Esophagus (tissue), 2 donors: ENCODE data around the gene LMBR1L. TPM values are rescaled to one million over a fixed set of nuclear protein-coding genes. Genes with fewer than 3 reads are reported as not detected.

Source experiments
- H3K27ac ChIP-seq, 2 donors: one replicate each; pipeline ENCODE4 v1.5.1; 2013; ENCODE audit warnings: low read depth in 2 of 2, mild to moderate bottlenecking in 2 of 2, inconsistent platforms in 1 of 2, low read length in 1 of 2, moderate library complexity in 1 of 2
- H3K27me3 ChIP-seq, 2 donors: one replicate each; pipeline ENCODE4 v1.6.1; 2013; ENCODE audit warnings: low read length in 2 of 2, control low read depth in 1 of 2, mild to moderate bottlenecking in 1 of 2; ENCODE audit not compliant: insufficient read depth in 2 of 2, control insufficient read depth in 1 of 2
- H3K36me3 ChIP-seq, 2 donors: one replicate each; pipeline ENCODE4 v1.6.1; 2013; ENCODE audit warnings: low read length in 1 of 2; ENCODE audit not compliant: control insufficient read depth in 2 of 2, insufficient read depth in 2 of 2
- H3K4me1 ChIP-seq, 2 donors: one replicate each; pipeline ENCODE4 v1.6.1; 2013; ENCODE audit warnings: low read length in 1 of 2; ENCODE audit not compliant: control insufficient read depth in 2 of 2, insufficient read depth in 2 of 2
- H3K4me3 ChIP-seq, 2 donors: one replicate each; pipeline ENCODE4 v1.5.1; 2013; ENCODE audit warnings: low read length in 2 of 2, mild to moderate bottlenecking in 2 of 2, low read depth in 1 of 2, moderate library complexity in 1 of 2
- H3K9me3 ChIP-seq, 2 donors: one replicate each; pipeline ENCODE4 v1.6.1; 2013; ENCODE audit warnings: mild to moderate bottlenecking in 2 of 2, low read depth in 1 of 2, low read length in 1 of 2, moderate library complexity in 1 of 2; ENCODE audit not compliant: control insufficient read depth in 2 of 2, insufficient read depth in 1 of 2
- WGBS, 2 donors: extraction: QIAGEN DNeasy Blood & Tissue Kit; methylation state at CpG; one replicate each; pipeline ENCODE4 v1.1.7; 2013; 5-methylcytosine and 5-hydroxymethylcytosine counted together
- polyA plus RNA-seq, 2 donors: library from polyadenylated mRNA; stranded (reverse); fragments of 200-250 nt; gene quantifications; one replicate each; pipeline ENCODE4 v1.2.3, GENCODE V29; 2013
- donor health status: healthy with polysubstance abuse.
- donor health status: Bipolar disorder and iron deficiency.

LMBR1L gene
- polyA plus RNA-seq, 2 donors: 28.3 to 36.2 TPM

DNA sequence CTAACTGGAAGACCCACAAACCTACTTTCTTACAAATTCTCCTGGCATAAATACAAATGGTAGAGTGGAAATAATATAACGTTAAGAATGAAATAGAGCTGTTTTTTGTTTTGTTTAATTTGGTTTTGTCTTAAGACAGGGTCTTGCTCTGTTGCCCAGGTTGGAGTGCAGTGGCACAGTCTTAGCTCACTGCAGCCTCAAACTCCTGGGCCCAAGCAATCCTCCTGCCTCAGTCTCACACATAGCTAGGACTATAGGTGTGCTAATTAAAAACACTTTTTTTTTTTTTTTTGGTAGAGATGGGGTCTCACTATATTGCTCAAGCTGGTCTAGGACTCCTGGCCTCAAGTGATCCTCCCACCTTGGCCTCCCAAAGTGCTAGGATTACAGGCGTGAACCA is 11.9 kb downstream of the LMBR1L start:
- H3K4me1 ChIP-seq: peaks cover 2 to 6% of the 10 kb centered on the region in 2 donors
- peaks cover 26 to 36% of the 10 kb centered on the region in 2 donors for H3K36me3 ChIP-seq
- peaks cover 0 to 11% of the 10 kb centered on the region in 2 donors for H3K27me3 ChIP-seq
- 89 to 90% methylated on average over 2 of the region's 2 CpGs for WGBS, 2 donors
- peaks cover 0 to 2% of the 10 kb centered on the region in 2 donors for H3K9me3 ChIP-seq
- H3K27ac ChIP-seq: no peak overlapping the region
- H3K4me3 ChIP-seq: no peak overlapping the region

DNA sequence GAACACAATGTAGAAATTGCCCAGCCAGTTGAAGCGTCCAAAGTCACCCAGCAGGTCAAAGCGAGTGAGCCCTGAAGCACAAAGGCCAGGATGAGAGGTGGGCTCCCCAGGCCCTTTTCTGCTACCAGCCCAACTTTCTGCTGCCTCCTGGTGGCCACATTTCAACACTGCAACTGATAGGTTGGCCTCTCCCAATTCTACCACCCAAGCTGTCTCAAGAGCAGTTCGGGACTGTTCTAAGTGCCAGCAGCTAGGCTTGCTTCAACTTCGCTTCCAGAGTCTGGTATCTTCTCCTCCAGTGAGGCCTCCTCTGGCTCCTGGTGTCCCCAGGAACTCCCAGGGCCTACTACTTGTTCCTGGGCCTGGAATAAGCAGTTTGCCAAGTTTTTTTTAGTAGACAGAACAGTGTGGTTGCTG is 12.6 kb downstream of the LMBR1L start:
- H3K27ac ChIP-seq: no peak overlapping the region
- H3K4me1 ChIP-seq: peaks cover 2 to 6% of the 10 kb centered on the region in 2 donors
- peaks cover 0 to 2% of the 10 kb centered on the region in 2 donors for H3K9me3 ChIP-seq
- H3K4me3 ChIP-seq: no peak overlapping the region
- peaks cover 0 to 11% of the 10 kb centered on the region in 2 donors for H3K27me3 ChIP-seq
- H3K36me3 ChIP-seq: peaks cover 25 to 31% of the 10 kb centered on the region in 2 donors
- 57 to 65% methylated on average over 4 of the region's 4 CpGs for WGBS, 2 donors

DNA sequence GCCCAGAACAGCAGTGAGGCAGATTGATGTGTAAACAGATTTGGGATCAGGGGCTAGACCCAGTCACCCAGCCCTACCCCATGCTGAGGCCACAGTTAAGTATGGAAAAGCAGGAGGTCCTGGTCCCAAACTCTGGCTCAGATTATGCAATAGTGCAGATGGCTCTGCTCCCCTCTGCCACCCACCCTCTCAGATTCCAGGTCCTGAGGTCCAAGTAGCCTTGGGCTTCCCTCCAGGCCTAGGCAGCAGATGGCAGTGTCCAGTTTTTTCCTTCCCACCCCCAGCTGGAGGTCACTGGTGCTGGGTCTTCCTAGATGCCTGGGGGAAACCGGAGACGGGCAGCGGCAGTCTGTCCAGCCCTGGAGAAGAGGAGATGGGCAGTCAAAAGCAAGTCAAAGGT is 13.3 kb downstream of the LMBR1L start:
- peaks cover 2 to 6% of the 10 kb centered on the region in 2 donors for H3K4me1 ChIP-seq
- H3K27ac ChIP-seq: no peak overlapping the region
- H3K9me3 ChIP-seq: peaks cover 0 to 2% of the 10 kb centered on the region in 2 donors
- 84 to 85% methylated on average over 3 of the region's 3 CpGs for WGBS, 2 donors
- H3K27me3 ChIP-seq: peaks cover 0 to 11% of the 10 kb centered on the region in 2 donors
- H3K4me3 ChIP-seq: no peak overlapping the region
- peaks cover 18 to 25% of the 10 kb centered on the region in 2 donors for H3K36me3 ChIP-seq

DNA sequence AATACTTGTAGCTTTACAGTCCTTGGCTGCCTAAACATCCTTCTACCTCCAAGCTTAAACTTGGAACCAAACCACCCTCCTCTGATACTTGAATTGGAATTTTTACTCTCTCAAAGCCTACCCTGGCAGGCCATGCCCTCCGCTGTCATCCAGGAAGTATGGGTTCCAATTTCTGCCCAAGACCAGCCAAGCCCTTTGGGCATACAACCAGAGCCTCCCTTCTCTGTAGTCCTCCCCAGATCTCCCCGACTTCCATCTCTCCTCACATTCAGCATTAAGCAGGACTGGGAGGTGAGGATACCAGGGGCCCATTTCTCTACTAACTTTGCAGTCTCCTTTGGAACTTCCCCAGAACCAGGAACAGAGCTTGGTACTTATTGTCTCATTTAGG is 15.7 kb downstream of the LMBR1L start:
- Histone ChIP-seq H3K36me3 (peaks cover 7 to 8% of the 10 kb centered on the region in 2 donors), H3K27me3 (peaks cover 9 to 23% of the 10 kb centered on the region in 2 donors), H3K27ac (no peak overlapping the region), H3K9me3 (no peaks in the 10 kb centered on the region), H3K4me3 (no peak overlapping the region), H3K4me1 (peaks cover 16 to 17% of the 10 kb centered on the region in 2 donors)
- WGBS, 2 donors: 47 to 59% methylated on average over 2 of the region's 2 CpGs

DNA sequence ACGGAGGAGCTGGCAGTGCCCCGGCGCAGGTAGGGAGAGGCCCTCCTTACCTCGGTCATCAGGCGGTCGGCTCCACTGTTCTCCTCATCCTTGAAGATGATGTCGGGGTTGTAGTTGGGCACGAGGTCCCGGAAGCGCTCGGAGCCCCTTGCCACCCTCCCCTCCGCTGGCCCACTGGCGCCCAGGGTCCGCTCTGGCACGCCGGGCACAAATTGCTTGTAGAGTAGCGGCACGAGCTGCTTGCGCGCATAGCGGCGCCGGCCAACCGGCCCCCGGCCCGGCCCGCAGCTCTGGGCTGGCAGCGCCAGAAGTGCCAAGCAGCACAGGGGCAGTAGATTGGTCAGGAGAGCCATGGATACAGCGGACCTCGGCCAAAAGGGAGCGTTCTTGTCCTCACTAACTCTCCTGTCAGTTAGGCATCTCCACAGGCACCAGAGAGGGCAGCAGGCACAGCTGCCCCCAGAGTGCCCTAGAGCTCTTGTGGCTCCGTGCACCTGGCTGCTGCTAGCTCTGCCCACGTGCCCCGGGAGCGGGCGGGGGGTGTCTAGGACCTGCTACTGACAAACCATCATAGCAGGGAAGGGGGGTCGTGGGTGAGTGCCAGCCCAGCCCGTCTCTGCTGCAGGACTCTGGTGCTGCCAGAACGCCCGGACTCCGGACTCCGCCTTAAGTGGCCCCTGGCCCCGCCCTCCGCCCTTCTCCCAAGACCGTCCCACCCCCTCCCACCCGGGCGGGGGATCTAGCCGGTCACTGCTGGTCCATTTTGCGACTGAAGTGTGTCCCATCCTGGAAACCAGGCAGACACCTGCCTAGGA is 16.3 kb downstream of the LMBR1L start, which contains the start of gene DHH:
DHH (minus strand) TSS at position 642 of the 815 bp plus-strand sequence; CDS start at position 353, 289 bp downstream.
- peak within 1 kb of the TSS in 1 of 2 donors; percentile 20 for H3K4me3 ChIP-seq
- WGBS, 2 donors: 3% methylated on average over 46 to 49 of the region's 49 CpGs
- H3K36me3 ChIP-seq: peaks cover 7 to 8% of the 10 kb centered on the region in 2 donors
- no peaks in the 10 kb centered on the region for H3K9me3 ChIP-seq
- no peak within 1 kb of the TSS for H3K27ac ChIP-seq
- H3K4me1 ChIP-seq: peaks cover 18 to 22% of the 10 kb centered on the region in 2 donors
- peaks cover 9 to 23% of the 10 kb centered on the region in 2 donors for H3K27me3 ChIP-seq

DNA sequence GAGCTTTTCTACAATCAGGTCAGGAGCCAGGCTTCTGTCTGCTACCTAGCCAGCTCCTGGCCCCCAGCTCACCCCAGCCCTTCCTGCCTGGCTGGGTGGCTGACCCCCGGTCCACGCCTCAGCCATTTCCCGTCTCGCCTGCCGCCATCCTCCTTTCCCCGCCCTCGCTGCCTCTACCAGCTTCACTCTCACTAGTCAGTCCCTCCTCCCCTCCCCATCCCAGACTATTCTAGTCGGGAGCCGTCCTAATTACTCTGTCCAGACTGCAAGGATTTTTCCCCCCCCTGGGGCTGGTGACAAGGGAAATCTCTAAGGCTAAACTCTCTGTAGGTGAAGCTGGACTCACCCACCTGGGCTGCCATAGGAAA is 16.9 kb downstream of the LMBR1L start:
- no peak overlapping the region for H3K4me3 ChIP-seq
- H3K27me3 ChIP-seq: peaks cover 12 to 23% of the 10 kb centered on the region in 2 donors
- H3K27ac ChIP-seq: no peak overlapping the region
- H3K4me1 ChIP-seq: peaks cover 18 to 22% of the 10 kb centered on the region in 2 donors
- 3 to 4% methylated on average over 9 of the region's 9 CpGs for WGBS, 2 donors
- H3K9me3 ChIP-seq: no peaks in the 10 kb centered on the region
- H3K36me3 ChIP-seq: peaks cover 7 to 8% of the 10 kb centered on the region in 2 donors

DNA sequence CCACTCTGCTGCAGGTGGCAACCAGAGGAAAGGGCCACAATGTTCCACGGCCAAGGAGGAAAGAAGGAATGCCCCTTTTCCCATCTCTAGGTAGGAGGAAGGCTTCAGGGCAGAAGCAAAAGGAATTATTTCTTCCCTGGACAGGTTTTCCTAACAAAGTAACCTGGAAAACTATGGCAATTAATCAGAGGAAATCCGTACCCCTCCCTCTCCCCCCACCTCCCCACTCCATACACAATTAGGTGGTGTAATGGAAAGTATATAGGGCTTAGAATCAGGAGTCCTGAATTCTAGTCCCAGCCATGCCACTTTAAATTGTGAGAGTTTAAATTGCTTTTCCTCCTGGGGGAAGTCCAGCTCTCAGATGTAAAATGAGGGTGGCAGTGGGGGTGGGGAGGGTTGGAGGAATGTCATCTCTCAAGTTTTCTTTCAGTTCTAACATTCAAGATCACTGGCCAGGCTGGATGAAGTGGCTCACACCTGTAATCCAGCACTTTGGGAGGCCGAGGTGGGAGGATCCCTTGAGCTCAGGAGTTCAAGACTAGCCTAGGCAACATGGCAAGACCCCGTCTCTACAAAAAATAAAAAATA is 17.7 kb downstream of the LMBR1L start:
- Histone ChIP-seq H3K36me3 (peaks cover 7 to 8% of the 10 kb centered on the region in 2 donors), H3K27ac (no peak overlapping the region), H3K27me3 (peaks cover 12 to 23% of the 10 kb centered on the region in 2 donors), H3K9me3 (no peaks in the 10 kb centered on the region), H3K4me1 (peaks cover 18 to 24% of the 10 kb centered on the region in 2 donors), H3K4me3 (no peak overlapping the region)
- WGBS, 2 donors: 53 to 54% methylated on average over 4 of the region's 4 CpGs

DNA sequence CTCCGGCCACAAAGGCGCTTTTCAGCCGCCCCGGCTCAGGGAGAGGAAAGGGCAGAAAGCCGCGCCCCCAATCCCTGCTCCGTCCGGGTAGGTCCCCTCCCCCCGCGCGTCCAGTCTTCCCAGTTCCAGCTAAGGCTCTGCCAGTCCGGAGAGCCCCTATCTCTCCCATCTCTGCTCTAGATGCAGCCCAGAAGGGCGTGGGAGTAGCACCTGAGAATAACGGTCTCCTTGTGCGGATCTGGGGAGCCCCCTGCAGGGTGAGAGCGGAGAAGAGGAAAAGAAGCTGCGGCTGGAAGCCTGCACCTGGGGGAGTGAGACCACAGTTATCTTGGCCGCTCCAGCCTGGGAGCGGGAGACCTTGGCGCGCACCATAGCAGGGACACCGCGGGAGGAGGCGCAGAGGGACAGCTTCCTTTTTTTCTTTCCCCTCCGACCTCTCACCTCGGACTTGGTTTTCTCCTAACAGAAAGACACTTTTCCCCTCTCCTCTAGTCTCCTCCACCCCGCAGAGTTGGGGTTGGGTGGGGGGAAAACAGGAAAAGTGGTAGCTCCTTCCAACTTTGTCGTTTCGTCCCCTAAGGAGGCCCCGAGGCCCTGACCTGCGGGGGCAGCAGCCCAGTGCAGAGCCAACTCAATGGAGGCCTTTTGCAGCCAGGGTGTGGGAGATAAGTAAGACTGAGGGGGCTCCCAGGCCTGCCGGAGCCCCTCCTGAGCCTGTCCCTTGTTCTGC is 18.4 kb downstream of the LMBR1L start:
- no peak overlapping the region for H3K27ac ChIP-seq
- peaks cover 18 to 24% of the 10 kb centered on the region in 2 donors for H3K4me1 ChIP-seq
- 5 to 7% methylated on average over 29 to 32 of the region's 32 CpGs for WGBS, 2 donors
- H3K36me3 ChIP-seq: peaks cover 2 to 4% of the 10 kb centered on the region in 2 donors
- H3K9me3 ChIP-seq: no peaks in the 10 kb centered on the region
- no peak overlapping the region for H3K4me3 ChIP-seq
- peaks cover 12 to 23% of the 10 kb centered on the region in 2 donors for H3K27me3 ChIP-seq

DNA sequence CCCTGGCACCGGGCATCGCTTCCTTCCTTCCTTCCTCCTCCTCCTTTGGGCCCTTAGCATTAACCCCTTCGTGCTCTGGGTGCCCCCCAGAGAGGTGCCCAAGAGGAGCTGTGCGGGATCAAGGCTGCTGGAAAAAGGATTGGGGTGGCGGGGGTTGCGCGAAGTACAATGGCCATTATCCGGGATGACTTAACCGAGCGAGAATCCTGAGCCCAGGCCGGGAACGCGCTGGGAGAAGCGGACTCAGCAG is 18.9 kb downstream of the LMBR1L start:
- Histone ChIP-seq H3K4me1 (peaks cover 18 to 24% of the 10 kb centered on the region in 2 donors), H3K4me3 (no peak overlapping the region), H3K27ac (no peak overlapping the region), H3K9me3 (no peaks in the 10 kb centered on the region), H3K36me3 (no peaks in the 10 kb centered on the region), H3K27me3 (peaks cover 12 to 23% of the 10 kb centered on the region in 2 donors)
- 1 to 3% methylated on average over 14 of the region's 14 CpGs for WGBS, 2 donors
